ENCODE results near the gene PRSS3.

DNA sequence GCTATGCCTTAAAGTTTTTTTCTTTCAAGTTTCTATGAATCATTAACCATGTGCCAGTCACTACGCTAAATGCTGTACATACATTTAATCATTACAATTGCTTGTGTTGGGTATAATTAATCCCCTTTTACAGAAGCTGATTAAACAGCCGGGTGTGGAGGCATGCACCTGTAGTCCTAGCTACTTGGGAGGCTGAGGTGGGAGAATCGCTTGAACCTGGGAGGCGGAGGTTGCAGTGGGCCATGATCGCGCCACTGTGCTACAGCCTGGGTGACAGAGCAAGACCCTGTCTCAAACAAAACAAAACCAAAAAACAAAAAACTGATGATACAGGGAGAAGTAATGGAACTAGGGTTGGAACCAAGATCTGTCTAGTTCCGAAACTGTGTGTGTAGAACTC is 20.4 kb downstream of the PRSS3 start:
- no peak for TF ChIP-seq POLR2AphosphoS5 (IDR thresholded peaks at IDR 0.05)
- TF ChIP-seq POLR2A (IDR thresholded peaks at IDR 0.05): no peak
- TF ChIP-seq CTCF (IDR thresholded peaks at IDR 0.05): no peak
- TF ChIP-seq EP300 (IDR thresholded peaks at IDR 0.05): no peak
